SK-N-SH treated with all-trans-retinoic acid at 6 μM for 48 hours (cell line): ENCODE data around the gene ZBTB7C.
A peak's percentile ranks its signal among the peaks of the same experiment; 100 is the strongest.

Experiments
- ATAC-seq: fragments of 200-7000 bp; cut with Tn5 transposase; 3 replicates; pipeline ENCODE4 v1.9.1; 2020; ENCODE audit warnings: mild to moderate bottlenecking, moderate library complexity
- ARNTL ChIP-seq: fragments of 450-650 bp; formaldehyde crosslinking; IDR thresholded peaks from 2 replicates; pipeline ENCODE4 v1.5.0; 2020; ENCODE audit warnings: low read depth, mild to moderate bottlenecking, moderate library complexity, borderline replicate concordance
- BACH2 ChIP-seq: fragments of 250-450 bp; sonication (Bioruptor Pico); IDR thresholded peaks from 2 replicates; pipeline ENCODE4 v1.9.0; 2021; ENCODE audit warnings: mild to moderate bottlenecking, borderline replicate concordance
- CREB5 ChIP-seq: fragments of 250-450 bp; sonication (Bioruptor Pico); IDR thresholded peaks from 2 replicates; pipeline ENCODE4 v1.5.1; 2020; ENCODE audit warnings: low read depth, mild to moderate bottlenecking, moderate library complexity
- CSDC2 ChIP-seq: fragments of 250-450 bp; sonication (Bioruptor Pico); IDR thresholded peaks from 2 replicates; pipeline ENCODE4 v1.5.0; 2020; ENCODE audit warnings: mild to moderate bottlenecking, moderate library complexity
- ESRRG ChIP-seq: fragments of 250-450 bp; sonication (Bioruptor Pico); IDR thresholded peaks from 2 replicates; pipeline ENCODE4 v1.6.1; 2021; ENCODE audit warnings: mild to moderate bottlenecking
- GLIS3 ChIP-seq: fragments of 250-450 bp; sonication (Bioruptor Pico); IDR thresholded peaks from 2 replicates; pipeline ENCODE4 v1.5.0; 2020; ENCODE audit warnings: mild to moderate bottlenecking, moderate library complexity
- ISL1 ChIP-seq: fragments of 250-450 bp; sonication (Bioruptor Pico); IDR thresholded peaks from 2 replicates; pipeline ENCODE4 v2.1.2; 2022; ENCODE audit warnings: mild to moderate bottlenecking, moderate library complexity
- OSR1 ChIP-seq: fragments of 250-450 bp; sonication (Bioruptor Pico); IDR thresholded peaks from 2 replicates; pipeline ENCODE4 v1.8.0; 2022; ENCODE audit warnings: moderate library complexity, mild to moderate bottlenecking, inconsistent platforms
- PATZ1 ChIP-seq: fragments of 250-450 bp; sonication (Bioruptor Pico); IDR thresholded peaks from 2 replicates; pipeline ENCODE4 v1.8.0; 2020; ENCODE audit warnings: mild to moderate bottlenecking, moderate library complexity, borderline replicate concordance
- RARB ChIP-seq: fragments of 250-450 bp; sonication (Bioruptor Pico); IDR thresholded peaks from 2 replicates; pipeline ENCODE4 v1.8.0; 2021; ENCODE audit warnings: mild to moderate bottlenecking, moderate library complexity
- SNAI2 ChIP-seq: fragments of 250-450 bp; sonication (Bioruptor Pico); IDR thresholded peaks from 2 replicates; pipeline ENCODE4 v1.5.0; 2020; ENCODE audit warnings: mild to moderate bottlenecking, moderate library complexity
- TSHZ2 ChIP-seq: fragments of 250-450 bp; sonication (Bioruptor Pico); IDR thresholded peaks from 2 replicates; pipeline ENCODE4 v1.5.0; 2020; ENCODE audit warnings: mild to moderate bottlenecking, moderate library complexity
- ZC3H10 ChIP-seq: fragments of 250-450 bp; sonication (Bioruptor Pico); IDR thresholded peaks from 2 replicates; pipeline ENCODE4 v1.5.1; 2021; ENCODE audit warnings: mild to moderate bottlenecking, moderate library complexity
- ZFP3 ChIP-seq: fragments of 250-450 bp; sonication (Bioruptor Pico); IDR thresholded peaks from 2 replicates; pipeline ENCODE4 v1.5.0; 2020; ENCODE audit warnings: mild to moderate bottlenecking, moderate library complexity
- ZFP30 ChIP-seq: fragments of 450-650 bp; formaldehyde crosslinking; IDR thresholded peaks from 2 replicates; pipeline ENCODE4 v1.5.0; 2022; ENCODE audit warnings: mild to moderate bottlenecking, moderate library complexity
- ZNF8 ChIP-seq: fragments of 450-650 bp; formaldehyde crosslinking; IDR thresholded peaks from 2 replicates; pipeline ENCODE4 v1.5.0; 2020; ENCODE audit warnings: mild to moderate bottlenecking, moderate library complexity

The ZBTB7C gene

GRCh38 chr18:48296581-48296980, 112.6 kb downstream of the ZBTB7C start:
- ATAC-seq, result no peak
- TF ChIP-seq TSHZ2 (CRISPR knock-in tag) (no peak), CSDC2 (no peak), ARNTL (CRISPR knock-in tag) (no peak), ESRRG (no peak), CREB5 (CRISPR knock-in tag) (no peak)

- ATAC-seq, result peak; percentile 59
- no peak for TF ChIP-seq CREB5 (CRISPR knock-in tag)
- TF ChIP-seq CSDC2, result no peak
- TF ChIP-seq ESRRG, result no peak
- no peak for TF ChIP-seq ARNTL (CRISPR knock-in tag)
- TF ChIP-seq TSHZ2 (CRISPR knock-in tag), result no peak
- TF ChIP-seq OSR1 (CRISPR knock-in tag), result no peak
- TF ChIP-seq RARB (CRISPR knock-in tag), result no peak
- TF ChIP-seq SNAI2 (CRISPR knock-in tag), result no peak
- TF ChIP-seq ZC3H10, result no peak
- TF ChIP-seq ISL1 (CRISPR knock-in tag), result no peak
- no peak for TF ChIP-seq ZFP3 (CRISPR knock-in tag)
- no peak for TF ChIP-seq PATZ1
- no peak for TF ChIP-seq ZFP30 (CRISPR knock-in tag)
- no peak for TF ChIP-seq GLIS3 (CRISPR knock-in tag)
Observed at GRCh38 chr18:48295586-48296311, 113.4 kb downstream of the ZBTB7C start.

GRCh38 chr18:48294899-48295585, 114.1 kb downstream of the ZBTB7C start:
- no peak; the same call in 2 of the 3 replicates for ATAC-seq
- TF ChIP-seq BACH2 (no peak), ZC3H10 (no peak), ARNTL (CRISPR knock-in tag) (no peak), SNAI2 (CRISPR knock-in tag) (no peak), ISL1 (CRISPR knock-in tag) (no peak), GLIS3 (CRISPR knock-in tag) (no peak), CREB5 (CRISPR knock-in tag) (no peak), ZFP30 (CRISPR knock-in tag) (no peak), CSDC2 (no peak), ZNF8 (CRISPR knock-in tag) (no peak)
